Dermis blood vessel endothelial cell (primary cell): ENCODE results near the gene SEMA5A. TPM values are rescaled to one million over a fixed set of nuclear protein-coding genes. Genes with fewer than 3 reads are reported as not detected.

ENCODE experiments used
- DNase-seq: peaks from one replicate; pipeline ENCODE4 v3.0.0; 2010
- total RNA-seq: library from RNA; depleted of rRNA; stranded (reverse); fragments of >200 nt; gene quantifications from 2 replicates; pipeline ENCODE4 v1.2.3, GENCODE V29; 2014

SEMA5A gene
- total RNA-seq, 1 donor from 2014 or later, result 0.17 TPM

GRCh38 chr5:9468060-9468388 lies 77.9 kb downstream of the SEMA5A start:
- no peak for DNase-seq

GRCh38 chr5:9467199-9468059 lies 78.4 kb downstream of the SEMA5A start:
- DNase-seq, result no peak

- no peak for DNase-seq
These were observed 79.2 kb downstream of the SEMA5A start for GRCh38 chr5:9466697-9467096.

- no peak for DNase-seq
These were observed 81.4 kb downstream of the SEMA5A start for GRCh38 chr5:9464478-9464877.

GRCh38 chr5:9462109-9462508 lies 83.8 kb downstream of the SEMA5A start:
- DNase-seq, result no peak

GRCh38 chr5:9460885-9461645 lies 84.8 kb downstream of the SEMA5A start:
- no peak for DNase-seq

GRCh38 chr5:9456435-9457042 lies 89.3 kb downstream of the SEMA5A start:
- DNase-seq, result no peak

- no peak for DNase-seq
These were observed 89.9 kb downstream of the SEMA5A start for GRCh38 chr5:9455826-9456434.

- no peak for DNase-seq
These were observed 91.4 kb downstream of the SEMA5A start for GRCh38 chr5:9454491-9454890.

GRCh38 chr5:9454012-9454481 lies 91.8 kb downstream of the SEMA5A start:
- DNase-seq, result no peak

- no peak for DNase-seq
These were observed 92.3 kb downstream of the SEMA5A start for GRCh38 chr5:9453480-9454011.

GRCh38 chr5:9452181-9452580 lies 93.7 kb downstream of the SEMA5A start:
- DNase-seq, result no peak

- no peak for DNase-seq
These were observed 94.8 kb downstream of the SEMA5A start for GRCh38 chr5:9451037-9451436.

GRCh38 chr5:9447691-9448090 lies 98.2 kb downstream of the SEMA5A start:
- no peak for DNase-seq

GRCh38 chr5:9445826-9446388 lies 100.0 kb downstream of the SEMA5A start:
- DNase-seq, result no peak

- DNase-seq, result no peak
These were observed 101.5 kb downstream of the SEMA5A start for GRCh38 chr5:9444346-9444745.

- no peak for DNase-seq
These were observed 104.3 kb downstream of the SEMA5A start for GRCh38 chr5:9441610-9442009.

- no peak for DNase-seq
These were observed 105.4 kb downstream of the SEMA5A start for GRCh38 chr5:9440517-9440916.

- DNase-seq, result no peak
These were observed 106.2 kb downstream of the SEMA5A start for GRCh38 chr5:9439531-9440292.

GRCh38 chr5:9438596-9439354 lies 107.1 kb downstream of the SEMA5A start:
- DNase-seq, result no peak

- no peak for DNase-seq
These were observed 108.1 kb downstream of the SEMA5A start for GRCh38 chr5:9437741-9438240.
